ENCODE data around the gene C12orf42.
"Not testable (repeated sequence)": the region's sequence is repeated elsewhere in the genome, so short reads cannot be mapped to it uniquely, and the experiment has no call there.

The C12orf42 gene

GRCh38 chr12:103442822-103443221 is 52.9 kb downstream of the C12orf42 start:
- FAIRE-seq, result peak; percentile 76
- no peak for DNase-seq (ENCODE audit: insufficient read length)
- no peak for TF ChIP-seq POLR2AphosphoS5 (IDR thresholded peaks at IDR 0.05; ENCODE audit: low read depth, low read length)
- TF ChIP-seq TAF1 (IDR thresholded peaks at IDR 0.05; ENCODE audit: borderline replicate concordance, low read depth, low read length), result no peak
- no peak for TF ChIP-seq POLR2A (IDR thresholded peaks at IDR 0.05; ENCODE audit: low read depth, low read length)

GRCh38 chr12:103442182-103442555 is 53.6 kb downstream of the C12orf42 start:
- TF ChIP-seq POLR2AphosphoS5 (IDR thresholded peaks at IDR 0.05; ENCODE audit: low read depth, low read length), result no peak
- TF ChIP-seq POLR2A (IDR thresholded peaks at IDR 0.05; ENCODE audit: low read depth, low read length), result no peak
- no peak for TF ChIP-seq TAF1 (IDR thresholded peaks at IDR 0.05; ENCODE audit: borderline replicate concordance, low read depth, low read length)
- DNase-seq (ENCODE audit: insufficient read length) (no peak), FAIRE-seq (peak; percentile 88)

- FAIRE-seq (peak; percentile 99), DNase-seq (ENCODE audit: insufficient read length) (peak; percentile 31)
- TF ChIP-seq POLR2AphosphoS5 (IDR thresholded peaks at IDR 0.05; ENCODE audit: low read depth, low read length) (no peak), TAF1 (IDR thresholded peaks at IDR 0.05; ENCODE audit: borderline replicate concordance, low read depth, low read length) (0 out of 2 replicates have a peak, but pooled peaks have one; percentile 30), POLR2A (IDR thresholded peaks at IDR 0.05; ENCODE audit: low read depth, low read length) (peak; percentile 70)
Observed at GRCh38 chr12:103441437-103442181, 54.2 kb downstream of the C12orf42 start.

DNA sequence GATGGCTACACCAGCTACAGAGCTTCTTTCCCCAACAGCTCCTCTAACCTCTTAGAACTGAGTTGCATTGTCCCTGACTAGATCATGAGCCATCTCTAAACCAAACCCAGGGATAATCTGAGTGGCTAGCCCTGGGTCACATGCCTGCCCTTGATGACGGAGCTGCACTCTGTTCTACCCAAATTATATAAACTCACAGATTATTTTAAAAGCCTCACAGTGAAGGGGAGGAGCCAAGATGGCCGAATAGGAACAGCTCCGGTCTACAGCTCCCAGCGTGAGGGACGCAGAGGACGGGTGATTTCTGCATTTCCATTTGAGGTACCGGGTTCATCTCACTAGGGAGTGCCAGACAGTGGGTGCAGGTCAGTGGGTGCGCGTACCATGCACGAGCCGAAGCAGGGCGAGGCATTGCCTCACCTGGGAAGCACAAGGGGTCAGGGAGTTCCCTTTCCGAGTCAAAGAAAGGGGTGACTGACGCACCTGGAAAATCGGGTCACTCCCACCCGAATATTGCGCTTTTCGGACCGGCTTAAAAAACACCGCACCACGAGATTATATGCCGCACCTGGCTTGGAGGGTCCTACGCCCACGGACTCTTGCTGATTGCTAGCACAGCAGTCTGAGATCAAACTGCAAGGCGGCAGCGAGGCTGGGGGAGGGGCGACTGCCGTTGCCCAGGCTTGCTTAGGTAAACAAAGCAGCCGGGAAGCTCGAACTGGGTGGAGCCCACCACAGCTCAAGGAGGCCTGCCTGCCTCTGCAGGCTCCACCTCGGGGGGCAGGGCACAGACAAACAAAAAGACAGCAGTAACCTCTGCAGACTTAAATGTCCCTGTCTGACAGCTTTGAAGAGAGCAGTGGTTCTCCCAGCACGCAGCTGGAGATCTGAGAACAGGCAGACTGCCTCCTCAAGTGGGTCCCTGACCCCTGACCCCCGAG is 61.3 kb downstream of the C12orf42 start:
- DNase-seq (ENCODE audit: insufficient read length); FAIRE-seq: not testable (repeated sequence)

DNA sequence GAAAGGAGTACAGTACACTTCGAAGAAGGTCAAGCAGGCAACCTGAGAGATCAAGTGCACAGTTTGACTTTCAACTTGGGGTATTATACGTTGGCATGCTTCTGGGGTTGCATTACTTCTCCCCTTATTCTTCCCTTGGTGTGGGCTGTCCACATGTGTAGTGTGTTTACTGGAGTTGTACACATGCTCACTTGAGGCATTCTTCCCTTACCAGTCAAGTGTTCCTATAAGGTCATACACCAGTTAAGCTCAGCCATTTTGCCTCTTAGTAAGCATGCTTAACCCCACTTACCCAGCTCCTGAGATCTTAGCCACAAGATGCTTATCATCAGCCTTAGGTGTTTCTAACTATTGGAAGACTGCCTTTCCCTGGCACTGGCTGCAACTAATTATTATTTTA is 63.8 kb downstream of the C12orf42 start:
- TF ChIP-seq POLR2A (IDR thresholded peaks at IDR 0.05; ENCODE audit: low read depth, low read length) (no peak), POLR2AphosphoS5 (IDR thresholded peaks at IDR 0.05; ENCODE audit: low read depth, low read length) (no peak), TAF1 (IDR thresholded peaks at IDR 0.05; ENCODE audit: borderline replicate concordance, low read depth, low read length) (no peak)
- no peak for DNase-seq (ENCODE audit: insufficient read length)
- FAIRE-seq, result no peak

DNA sequence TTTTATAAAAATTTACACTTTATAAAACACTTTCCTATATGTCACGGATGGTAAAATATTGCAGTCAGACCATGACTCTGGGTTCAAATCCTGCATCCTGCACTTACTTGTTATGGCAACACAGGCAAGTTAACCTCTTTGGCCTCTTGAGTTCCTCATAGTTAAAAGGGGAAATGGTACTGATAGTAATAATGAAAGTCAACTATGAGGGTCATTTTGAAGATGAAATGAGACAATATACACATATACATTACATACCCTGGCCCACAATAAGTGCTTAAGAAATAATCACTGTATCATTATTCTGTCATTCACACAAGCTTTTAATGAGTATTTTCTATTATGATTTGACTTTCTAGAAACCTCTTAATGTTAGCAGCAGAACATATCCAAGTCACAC is 64.4 kb downstream of the C12orf42 start:
- peak; percentile 61 for FAIRE-seq
- TF ChIP-seq POLR2AphosphoS5 (IDR thresholded peaks at IDR 0.05; ENCODE audit: low read depth, low read length), result no peak
- TF ChIP-seq TAF1 (IDR thresholded peaks at IDR 0.05; ENCODE audit: borderline replicate concordance, low read depth, low read length), result no peak
- TF ChIP-seq POLR2A (IDR thresholded peaks at IDR 0.05; ENCODE audit: low read depth, low read length), result no peak
- DNase-seq (ENCODE audit: insufficient read length), result no peak

DNA sequence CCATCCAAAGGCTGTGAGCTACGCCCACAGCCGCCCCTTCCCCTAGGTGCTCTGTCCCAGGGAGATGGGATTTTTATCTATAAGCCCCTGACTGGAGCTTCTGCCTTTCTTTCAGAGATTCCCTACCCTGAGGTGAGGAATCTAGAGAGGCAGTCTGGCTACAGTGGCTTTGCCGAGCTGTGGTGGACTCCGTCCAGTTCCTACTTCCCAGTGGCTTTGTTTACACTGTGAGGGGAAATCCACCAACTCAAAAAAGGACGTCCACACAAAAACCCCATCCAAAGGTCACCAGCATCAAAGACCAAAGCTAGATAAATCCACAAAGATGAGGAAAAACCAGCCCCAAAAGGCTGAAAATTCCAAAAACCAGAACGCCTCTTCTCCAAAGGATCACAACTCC is 70.1 kb downstream of the C12orf42 start:
- not testable (repeated sequence) for DNase-seq (ENCODE audit: insufficient read length); FAIRE-seq

DNA sequence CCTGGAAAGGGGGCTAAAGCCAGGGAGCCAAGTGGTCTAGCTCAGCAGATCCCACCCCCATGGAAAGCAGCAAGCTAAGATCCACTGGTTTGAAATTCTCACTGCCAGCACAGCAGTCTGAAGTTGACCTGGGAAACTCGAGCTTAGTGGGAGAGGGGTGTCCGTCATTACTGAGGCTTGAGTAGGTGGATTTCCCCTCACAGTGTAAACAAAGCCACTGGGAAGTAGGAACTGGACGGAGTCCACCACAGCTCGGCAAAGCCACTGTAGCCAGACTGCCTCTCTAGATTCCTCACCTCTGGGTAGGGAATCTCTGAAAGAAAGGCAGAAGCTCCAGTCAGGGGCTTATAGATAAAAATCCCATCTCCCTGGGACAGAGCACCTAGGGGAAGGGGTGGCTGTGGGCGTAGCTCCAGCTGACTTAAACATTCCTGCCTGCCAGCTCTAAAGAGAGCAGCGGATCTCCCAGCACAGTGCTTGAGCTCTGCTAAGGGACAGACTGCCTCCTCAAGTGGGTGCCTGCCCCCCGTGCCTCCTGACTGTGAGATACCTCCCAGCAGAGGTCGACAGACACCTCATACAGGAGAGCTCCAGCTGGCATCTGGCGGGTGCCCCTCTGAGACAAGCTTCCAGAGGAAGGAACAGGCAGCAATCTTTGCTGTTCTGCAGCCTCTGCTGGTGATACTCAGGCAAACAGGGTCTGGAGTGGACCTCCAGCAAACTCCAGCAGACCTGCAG is 70.8 kb downstream of the C12orf42 start:
- FAIRE-seq; DNase-seq (ENCODE audit: insufficient read length): not testable (repeated sequence)

GRCh38 chr12:103423516-103423910 is 72.3 kb downstream of the C12orf42 start:
- no peak for DNase-seq (ENCODE audit: insufficient read length)
- no peak for TF ChIP-seq POLR2A (IDR thresholded peaks at IDR 0.05; ENCODE audit: low read depth, low read length)
- TF ChIP-seq TAF1 (IDR thresholded peaks at IDR 0.05; ENCODE audit: borderline replicate concordance, low read depth, low read length), result no peak
- TF ChIP-seq POLR2AphosphoS5 (IDR thresholded peaks at IDR 0.05; ENCODE audit: low read depth, low read length), result no peak
- no peak for FAIRE-seq

- no peak for FAIRE-seq
- no peak for DNase-seq (ENCODE audit: insufficient read length)
- TF ChIP-seq POLR2AphosphoS5 (IDR thresholded peaks at IDR 0.05; ENCODE audit: low read depth, low read length) (no peak), POLR2A (IDR thresholded peaks at IDR 0.05; ENCODE audit: low read depth, low read length) (no peak), TAF1 (IDR thresholded peaks at IDR 0.05; ENCODE audit: borderline replicate concordance, low read depth, low read length) (no peak)
Observed at GRCh38 chr12:103422746-103423515, 72.8 kb downstream of the C12orf42 start.

- no peak for DNase-seq (ENCODE audit: insufficient read length)
- TF ChIP-seq TAF1 (IDR thresholded peaks at IDR 0.05; ENCODE audit: borderline replicate concordance, low read depth, low read length) (no peak), POLR2A (IDR thresholded peaks at IDR 0.05; ENCODE audit: low read depth, low read length) (no peak), POLR2AphosphoS5 (IDR thresholded peaks at IDR 0.05; ENCODE audit: low read depth, low read length) (no peak)
- FAIRE-seq, result no peak
Observed at GRCh38 chr12:103422328-103422727, 73.4 kb downstream of the C12orf42 start.
